SK-N-SH (cell line): Measurements from ENCODE around the gene SMAD7. TPM values are rescaled to one million over a fixed set of nuclear protein-coding genes. Genes with fewer than 3 reads are reported as not detected.

Experiments used
- CHD2 ChIP-seq: fragments of 150-350 bp; IDR thresholded peaks from 2 replicates; pipeline ENCODE4 v1.6.1; 2018; ENCODE audit warnings: low read length; ENCODE audit not compliant: partially characterized antibody
- EP300 ChIP-seq, 2 experiments: IDR thresholded peaks; 2 replicates each; pipeline versions ENCODE4 v1.4.0 to v1.6.1; 2012; ENCODE audit warnings: borderline replicate concordance in 1 of 2, low read depth in 1 of 2, low read length in 1 of 2
- GATA2 ChIP-seq: sonication (generic); formaldehyde crosslinking; IDR thresholded peaks from 2 replicates; pipeline ENCODE4 v1.5.0; 2020; ENCODE audit warnings: mild to moderate bottlenecking, missing genetic modification reagents
- IRF3 ChIP-seq: fragments of 150-350 bp; IDR thresholded peaks from 2 replicates; pipeline ENCODE4 v1.6.1; 2016; ENCODE audit warnings: mild to moderate bottlenecking, low read depth, low read length
- MXI1 ChIP-seq: IDR thresholded peaks from 2 replicates; pipeline ENCODE4 v1.6.1; 2012; ENCODE audit warnings: mild to moderate bottlenecking, low read depth, low read length, improper control_type of control experiment
- NRF1 ChIP-seq: IDR thresholded peaks from 2 replicates; pipeline ENCODE4 v1.6.1; 2012; ENCODE audit warnings: low read depth, mild to moderate bottlenecking, low read length
- PBX3 ChIP-seq: IDR thresholded peaks from 2 replicates; pipeline ENCODE4; 2012
- POLR2AphosphoS5 ChIP-seq: IDR thresholded peaks from 2 replicates; pipeline ENCODE4 v1.6.1; 2012; ENCODE audit warnings: low read depth, low read length
- RAD21 ChIP-seq: IDR thresholded peaks from 2 replicates; pipeline ENCODE4 v1.6.1; 2012; ENCODE audit warnings: mild to moderate bottlenecking, low read length
- RCOR1 ChIP-seq: fragments of 150-350 bp; IDR thresholded peaks from 2 replicates; pipeline ENCODE4 v1.6.1; 2017; ENCODE audit warnings: antibody characterized with exemption, low read length
- SMC3 ChIP-seq: IDR thresholded peaks from 2 replicates; pipeline ENCODE4 v1.6.1; 2012; ENCODE audit warnings: low read depth, low read length, improper control_type of control experiment
- TAF1 ChIP-seq: IDR thresholded peaks from 2 replicates; pipeline ENCODE4 v1.6.1; 2012; ENCODE audit warnings: low read depth, mild to moderate bottlenecking, low read length, moderate library complexity, borderline replicate concordance
- TEAD4 ChIP-seq: IDR thresholded peaks from 2 replicates; pipeline ENCODE4 v1.4.0; 2012; ENCODE audit warnings: mild to moderate bottlenecking, borderline replicate concordance; ENCODE audit not compliant: insufficient read depth
- USF1 ChIP-seq: IDR thresholded peaks from 2 replicates; pipeline ENCODE4 v1.4.0; 2012; ENCODE audit warnings: low read depth, borderline replicate concordance
- YY1 ChIP-seq: IDR thresholded peaks from 2 replicates; pipeline ENCODE4 v1.4.0; 2012; ENCODE audit warnings: low read depth, mild to moderate bottlenecking
- ZBTB33 ChIP-seq: IDR thresholded peaks from 2 replicates; pipeline ENCODE4 v1.4.0; 2012; ENCODE audit warnings: low read depth, borderline replicate concordance
- polyA plus RNA-seq, 3 experiments: library from polyadenylated mRNA; depleted of rRNA; stranded (reverse); fragments of >200 nt; gene quantifications; 2 replicates each; pipeline ENCODE4 v1.2.3, GENCODE V29; 2012

SMAD7 gene
- polyA plus RNA-seq, 1 of the 3 experiments (the other 2 are of a cell fraction), result 20.0 TPM

- TF ChIP-seq MXI1, result 0 out of 2 replicates have a peak, but pooled peaks have one; percentile 30
- no peak for TF ChIP-seq CHD2
- TF ChIP-seq USF1, result 0 out of 2 replicates have a peak, but pooled peaks have one; percentile 45
- no peak for TF ChIP-seq IRF3
- peak; percentile 99 for TF ChIP-seq TEAD4
- no peak; the same call in none of the 2 replicates for TF ChIP-seq ZBTB33
- no peak; the same call in 1 of the 2 replicates for TF ChIP-seq RAD21
- peak; percentile 74 to 100 for TF ChIP-seq EP300 (IDR thresholded peaks at IDR 0.05; ENCODE audit: borderline replicate concordance in 1 of 2, low read depth in 1 of 2, low read length in 1 of 2)
- TF ChIP-seq RCOR1, result no peak
- TF ChIP-seq TAF1, result no peak; the same call in 1 of the 2 replicates
- no peak for TF ChIP-seq SMC3
- TF ChIP-seq PBX3, result peak; percentile 99
- TF ChIP-seq NRF1, result no peak
- peak; percentile 70 for TF ChIP-seq YY1
- TF ChIP-seq GATA2 (CRISPR knock-in tag), result no peak
- TF ChIP-seq POLR2AphosphoS5, result peak; percentile 94
Measured at GRCh38 chr18:48942554-48943261, 8.1 kb downstream of the SMAD7 start (continued).
